HFF-Myc (cell line): Measurements from ENCODE around the gene BRINP3.
"Not testable (repeated sequence)": the region's sequence is repeated elsewhere in the genome, so short reads cannot be mapped to it uniquely, and the experiment has no call there.

ENCODE experiments used
- DNase-seq: peaks from one replicate; pipeline ENCODE4 v3.0.0-alpha.2; 2011; ENCODE audit warnings: low read depth; ENCODE audit errors: extremely low read depth
- H3K4me3 ChIP-seq: replicated peaks from 2 replicates; pipeline ENCODE4 v1.5.1; 2011; ENCODE audit warnings: low read depth, mild to moderate bottlenecking, control low read depth, low read length
- CTCF ChIP-seq: IDR thresholded peaks from 2 replicates; pipeline ENCODE4 v1.5.1; 2012; ENCODE audit warnings: mild to moderate bottlenecking, low read depth, low read length, control low read depth; ENCODE audit errors: missing control alignments

Gene BRINP3

GRCh38 chr1:190477762-190478148, at the start of gene BRINP3:
Gene BRINP3, minus strand, starts transcription at chr1:190477864.
- no peak for DNase-seq
- no peak within 1 kb of the TSS for H3K4me3 ChIP-seq
- TF ChIP-seq CTCF = no peak

- no peak for TF ChIP-seq CTCF
- H3K4me3 ChIP-seq = no peak overlapping the region
- DNase-seq = no peak
These were observed 33.9 kb upstream of the BRINP3 start for GRCh38 chr1:190511554-190511953.

- DNase-seq = no peak
- H3K4me3 ChIP-seq = no peak overlapping the region
- no peak for TF ChIP-seq CTCF
These were observed 29.7 kb upstream of the BRINP3 start for GRCh38 chr1:190507357-190507756.

- not testable (repeated sequence) for DNase-seq, H3K4me3 ChIP-seq
These were observed 26.9 kb upstream of the BRINP3 start for GRCh38 chr1:190504539-190504938.

- DNase-seq = no peak
- TF ChIP-seq CTCF = no peak
- H3K4me3 ChIP-seq = no peak overlapping the region
These were observed 19.9 kb upstream of the BRINP3 start for GRCh38 chr1:190497565-190497964.

- TF ChIP-seq CTCF = no peak
- DNase-seq = no peak
- H3K4me3 ChIP-seq = no peak overlapping the region
These were observed 16.8 kb upstream of the BRINP3 start for GRCh38 chr1:190494451-190494850.

- no peak overlapping the region for H3K4me3 ChIP-seq
- DNase-seq = no peak
- no peak for TF ChIP-seq CTCF
These were observed 13.7 kb upstream of the BRINP3 start for GRCh38 chr1:190491404-190491803.
